GM15510 (cell line): ENCODE results near the gene TAF6.

Experiments
- POLR2A ChIP-seq: IDR thresholded peaks from 3 replicates; pipeline ENCODE4 v1.6.1; 2011; ENCODE audit warnings: borderline replicate concordance; ENCODE audit not compliant: insufficient read length; ENCODE audit errors: extremely low read depth

The TAF6 gene

GRCh38 chr7:100111914-100112313, 7.2 kb downstream of the TAF6 start:
- no peak for TF ChIP-seq POLR2A

DNA sequence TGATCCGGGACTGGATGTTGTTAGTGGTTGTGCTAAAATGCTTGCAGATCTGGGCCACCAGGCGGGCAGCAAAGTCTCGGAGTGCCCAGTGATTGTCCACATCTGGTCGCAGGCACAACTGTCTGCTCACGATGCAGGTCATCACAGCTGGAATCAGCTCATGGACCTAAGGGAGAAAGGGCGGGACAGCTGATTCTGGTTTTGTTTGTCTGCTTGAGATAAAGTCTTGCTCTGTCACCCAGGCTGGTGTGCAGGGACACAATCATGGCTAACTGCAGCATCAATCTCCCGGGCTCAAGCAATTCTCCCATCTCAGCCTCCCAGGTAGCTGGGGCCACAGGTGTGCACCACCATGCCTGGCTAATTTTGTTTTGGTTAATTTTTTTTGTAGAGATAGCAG, 8.0 kb downstream of the TAF6 start:
- no peak for TF ChIP-seq POLR2A

- TF ChIP-seq POLR2A, result no peak
Observed at GRCh38 chr7:100109521-100110163, 9.5 kb downstream of the TAF6 start.

GRCh38 chr7:100107890-100108289, 11.3 kb downstream of the TAF6 start:
- no peak for TF ChIP-seq POLR2A

GRCh38 chr7:100107125-100107737, 11.9 kb downstream of the TAF6 start:
- no peak for TF ChIP-seq POLR2A

GRCh38 chr7:100106633-100107032, 12.5 kb downstream of the TAF6 start:
- no peak for TF ChIP-seq POLR2A

DNA sequence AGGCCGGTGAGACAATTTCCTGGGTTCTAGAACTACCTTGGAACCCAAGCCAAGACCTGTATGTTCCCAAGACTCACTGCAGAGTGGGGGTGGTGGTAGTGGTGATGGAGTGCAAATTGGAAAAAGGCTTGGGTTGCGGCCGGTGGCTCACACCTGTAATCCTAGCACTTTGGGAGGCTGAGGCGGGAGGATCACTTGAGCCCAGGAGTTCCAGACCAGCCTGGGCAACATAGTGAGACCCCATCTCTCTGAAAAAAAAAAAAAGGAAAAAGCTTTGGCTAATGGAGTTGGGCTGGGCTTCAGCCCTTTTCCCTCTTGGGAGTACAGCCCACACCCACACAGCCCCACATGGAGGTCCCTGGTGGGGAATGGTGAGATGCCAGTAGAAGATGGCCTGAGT, 13.6 kb downstream of the TAF6 start:
- no peak for TF ChIP-seq POLR2A

DNA sequence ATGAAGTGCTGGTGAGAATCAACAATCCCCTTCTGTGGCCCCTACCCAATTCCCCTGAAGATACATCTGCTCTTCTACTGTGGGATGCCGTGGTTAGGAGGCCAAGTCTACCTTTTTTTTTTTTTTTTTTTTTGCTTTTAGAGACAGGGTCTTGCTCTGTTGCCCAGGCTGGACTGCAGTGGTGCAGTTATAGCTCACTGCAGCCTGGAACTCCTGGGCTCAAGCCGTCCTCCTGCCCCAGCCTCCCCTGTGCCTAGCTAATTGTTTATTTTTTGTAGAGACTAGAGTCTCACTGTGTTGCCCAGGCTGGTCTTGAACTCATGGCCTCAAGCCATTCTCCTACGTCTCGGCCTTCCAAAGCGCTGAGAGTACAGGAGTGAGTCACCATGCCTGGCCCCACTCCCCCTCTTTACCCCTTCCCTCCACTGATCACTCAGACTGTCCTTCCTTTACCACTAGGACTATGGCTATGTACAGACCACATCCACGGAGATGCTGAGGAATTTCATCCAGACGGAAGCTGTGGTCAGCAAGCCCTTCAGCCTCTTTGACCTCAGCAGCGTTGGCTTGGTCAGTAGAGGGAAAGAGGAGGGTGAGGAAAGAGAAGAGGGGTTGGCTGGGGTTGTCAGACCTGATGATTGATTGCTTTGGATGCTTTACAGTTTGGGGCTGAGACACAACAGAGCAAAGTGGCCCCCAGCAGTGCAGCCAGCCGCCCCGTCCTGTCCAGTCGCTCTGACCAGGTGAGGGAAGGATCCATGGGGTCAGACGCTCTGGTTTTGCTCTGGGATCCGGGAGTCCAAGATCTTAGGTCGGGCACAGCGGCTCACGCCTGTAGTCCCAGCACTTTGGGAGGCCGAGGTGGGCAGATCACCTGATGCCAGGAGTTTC, 16.0 kb downstream of the TAF6 start:
- no peak for TF ChIP-seq POLR2A

GRCh38 chr7:100101016-100101862, 17.9 kb downstream of the TAF6 start, which contains the start of the genes AP4M1 and MCM7:
TSS of gene AP4M1 (plus strand) at chr7:100101643. CDS start at chr7:100101715, 72 bp downstream.
TSS of gene MCM7 (minus strand) at chr7:100101397. CDS start at chr7:100101294, 103 bp downstream.
- TF ChIP-seq POLR2A, result peak; percentile 53

DNA sequence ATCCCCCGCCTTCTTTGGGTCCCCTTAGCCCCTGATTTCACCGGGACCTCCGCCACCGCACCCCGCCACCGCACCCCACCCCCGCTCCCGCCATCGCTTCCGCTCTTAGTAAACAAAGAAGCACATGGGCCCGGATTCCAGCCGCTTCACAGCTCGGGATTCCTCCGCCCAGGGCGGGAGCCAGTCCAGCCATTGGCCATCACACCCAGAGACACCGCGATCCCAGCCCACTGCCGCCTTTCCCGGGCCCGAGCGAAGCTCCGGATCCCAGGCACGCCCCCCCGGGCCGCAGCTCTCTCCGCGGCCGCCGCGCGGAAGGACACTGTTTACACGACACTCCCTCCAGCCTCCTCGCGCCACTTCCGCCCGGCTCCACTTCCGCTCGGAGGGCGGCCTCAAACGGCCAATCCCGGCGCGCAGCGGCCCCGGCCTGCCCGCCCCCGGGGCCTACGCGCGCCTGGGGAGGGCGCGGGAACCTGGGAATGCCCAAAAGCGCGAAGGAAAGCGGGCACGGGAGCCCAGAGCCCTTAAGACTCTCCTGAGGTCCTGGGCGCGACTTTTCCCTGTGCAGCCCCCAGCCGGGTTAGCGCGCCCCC, 18.6 kb downstream of the TAF6 start:
- peak; percentile 33 for TF ChIP-seq POLR2A

DNA sequence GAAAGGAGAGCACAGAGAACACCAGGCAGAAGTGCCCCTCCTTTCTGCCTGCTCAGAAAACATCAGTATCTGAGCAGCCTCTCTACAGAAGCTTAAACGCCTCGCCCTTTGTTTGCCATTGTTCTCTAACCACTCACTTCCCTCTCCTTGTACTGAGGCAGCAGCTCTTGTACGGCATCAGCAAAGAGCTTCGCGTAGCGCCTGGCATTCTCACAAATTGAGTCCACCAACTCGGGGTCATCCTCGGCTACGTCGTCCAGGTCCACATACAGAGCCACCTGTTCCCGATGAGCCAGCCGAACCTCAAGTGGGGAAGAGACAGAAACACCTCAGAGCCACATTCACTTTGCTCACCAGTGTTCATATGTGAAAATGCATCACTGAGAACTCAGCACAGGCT, 19.7 kb downstream of the TAF6 start:
- no peak for TF ChIP-seq POLR2A

DNA sequence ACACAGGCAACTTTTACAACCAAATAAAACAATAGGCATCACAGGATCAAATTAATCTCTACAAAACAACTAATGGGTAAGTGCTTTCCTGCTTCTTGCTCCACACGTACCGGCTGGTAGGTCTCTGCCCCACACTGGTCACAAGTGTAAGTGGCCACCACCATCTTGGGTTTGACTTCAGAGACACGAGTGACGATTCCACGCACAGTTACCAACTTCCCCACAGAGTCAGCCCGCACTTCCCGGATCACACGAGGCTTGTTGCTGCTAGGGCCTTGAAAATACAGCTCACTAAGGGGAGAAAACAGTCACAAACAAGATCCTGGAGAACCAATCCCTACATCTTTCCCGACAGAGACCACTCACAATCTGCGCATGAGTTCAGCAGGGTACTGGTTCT, 20.2 kb downstream of the TAF6 start:
- no peak for TF ChIP-seq POLR2A

DNA sequence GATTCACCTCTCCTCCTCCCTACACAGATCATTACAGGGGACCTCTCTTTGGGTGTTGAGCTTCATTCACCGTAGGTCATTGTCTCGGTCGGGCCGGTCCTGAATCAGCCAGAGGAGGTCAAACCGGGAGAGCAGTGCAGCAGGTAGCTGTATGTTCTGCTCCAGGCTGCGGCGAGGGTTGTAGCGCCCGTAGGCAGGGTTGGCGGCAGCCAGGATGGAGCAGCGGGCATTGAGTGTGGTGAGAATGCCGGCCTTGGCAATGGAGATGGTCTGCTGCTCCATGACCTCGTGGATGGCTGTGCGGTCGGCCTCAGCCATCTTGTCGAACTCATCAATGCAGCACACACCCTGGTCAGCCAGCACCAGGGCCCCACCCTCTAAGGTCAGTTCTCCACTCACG, 23.5 kb downstream of the TAF6 start:
- no peak for TF ChIP-seq POLR2A

DNA sequence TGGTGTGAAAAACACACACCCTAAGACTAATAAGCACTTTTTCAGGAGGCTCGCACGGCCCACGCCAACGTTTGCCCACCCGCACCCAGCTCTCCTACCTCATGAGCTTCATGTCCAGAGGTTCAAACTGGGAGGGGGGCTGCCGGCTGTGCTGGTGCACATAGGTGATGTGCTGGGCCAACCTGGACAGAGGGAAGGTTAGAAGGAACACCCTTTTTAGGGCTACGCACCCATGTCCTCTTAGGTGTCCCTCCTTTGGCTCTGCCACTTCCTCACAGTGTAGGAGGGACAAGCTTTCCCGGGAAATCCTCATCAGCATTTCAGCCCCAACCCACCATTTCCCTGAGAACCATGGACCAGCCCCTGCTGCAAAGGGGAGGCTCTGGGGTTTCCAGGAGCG, 23.9 kb downstream of the TAF6 start:
- TF ChIP-seq POLR2A, result no peak
